HEK293T (cell line): ENCODE measurements around the gene AQP2.

Experiments used
- ARNT ChIP-seq: fragments of 450-650 bp; IDR thresholded peaks from 2 replicates; pipeline ENCODE4 v1.6.1; 2017; ENCODE audit warnings: mild to moderate bottlenecking
- BHLHE40 ChIP-seq: fragments of 450-650 bp; IDR thresholded peaks from 2 replicates; pipeline ENCODE4 v1.6.1; 2016; ENCODE audit warnings: mild to moderate bottlenecking, moderate library complexity, borderline replicate concordance
- ELF4 ChIP-seq: fragments of 450-650 bp; IDR thresholded peaks from 2 replicates; pipeline ENCODE4 v1.6.1; 2017; ENCODE audit warnings: antibody characterized with exemption
- FOXA1 ChIP-seq: fragments of 450-650 bp; IDR thresholded peaks from 2 replicates; pipeline ENCODE4 v1.6.1; 2016; ENCODE audit warnings: mild to moderate bottlenecking
- HDGF ChIP-seq: fragments of 450-650 bp; IDR thresholded peaks from 2 replicates; pipeline ENCODE4 v1.6.1; 2017; ENCODE audit warnings: antibody characterized with exemption, borderline replicate concordance
- LEF1 ChIP-seq: fragments of 450-650 bp; IDR thresholded peaks from 2 replicates; pipeline ENCODE4 v1.6.1; 2017; ENCODE audit warnings: mild to moderate bottlenecking, borderline replicate concordance
- NFRKB ChIP-seq: fragments of 450-650 bp; IDR thresholded peaks from 2 replicates; pipeline ENCODE4 v1.6.1; 2016; ENCODE audit warnings: mild to moderate bottlenecking, moderate library complexity
- SP1 ChIP-seq: fragments of 450-650 bp; IDR thresholded peaks from 2 replicates; pipeline ENCODE4 v1.6.1; 2017
- ZNF384 ChIP-seq: fragments of 450-650 bp; IDR thresholded peaks from 2 replicates; pipeline ENCODE4 v1.6.1; 2016
- TF ChIP-seq, protein P1 (sequence below): fragments of 450-650 bp; IDR thresholded peaks from 2 replicates; pipeline ENCODE4 v1.6.1; 2016

GRCh38 chr12:49917166-49917787 is 33.3 kb upstream of the AQP2 start:
- TF ChIP-seq ZNF384 (no peak), SP1 (no peak), BHLHE40 (no peak), LEF1 (no peak), ELF4 (no peak), ARNT (no peak), NFRKB (no peak), FOXA1 (no peak), HDGF (no peak)
- TF ChIP-seq, protein P1, sequence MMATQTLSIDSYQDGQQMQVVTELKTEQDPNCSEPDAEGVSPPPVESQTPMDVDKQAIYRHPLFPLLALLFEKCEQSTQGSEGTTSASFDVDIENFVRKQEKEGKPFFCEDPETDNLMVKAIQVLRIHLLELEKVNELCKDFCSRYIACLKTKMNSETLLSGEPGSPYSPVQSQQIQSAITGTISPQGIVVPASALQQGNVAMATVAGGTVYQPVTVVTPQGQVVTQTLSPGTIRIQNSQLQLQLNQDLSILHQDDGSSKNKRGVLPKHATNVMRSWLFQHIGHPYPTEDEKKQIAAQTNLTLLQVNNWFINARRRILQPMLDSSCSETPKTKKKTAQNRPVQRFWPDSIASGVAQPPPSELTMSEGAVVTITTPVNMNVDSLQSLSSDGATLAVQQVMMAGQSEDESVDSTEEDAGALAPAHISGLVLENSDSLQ: no peak
